Suprapubic skin (tissue), 4 donors: ENCODE results near the gene PLA2G4B. TPM values are rescaled to one million over a fixed set of nuclear protein-coding genes. Genes with fewer than 3 reads are reported as not detected.

Source experiments
- DNase-seq, 2 donors: peaks; one replicate each; pipeline ENCODE4 v3.0.0-alpha.2; 2019; ENCODE audit warnings: low spot score in 2 of 2
- H3K27ac ChIP-seq: fragments of 200-600 bp; sonication (generic); one replicate; pipeline ENCODE4 v1.5.1; 2019
- H3K27me3 ChIP-seq: fragments of 200-600 bp; sonication (generic); one replicate; pipeline ENCODE4 v1.5.1; 2019
- H3K36me3 ChIP-seq: fragments of 200-600 bp; sonication (generic); one replicate; pipeline ENCODE4 v1.5.1; 2019
- H3K4me1 ChIP-seq: fragments of 200-600 bp; sonication (generic); one replicate; pipeline ENCODE4 v1.5.1; 2019
- H3K4me3 ChIP-seq: fragments of 200-600 bp; sonication (generic); one replicate; pipeline ENCODE4 v1.5.1; 2019; ENCODE audit warnings: mild to moderate bottlenecking
- H3K9me3 ChIP-seq: fragments of 200-600 bp; sonication (generic); one replicate; pipeline ENCODE4 v1.5.1; 2019
- CTCF ChIP-seq, 2 donors: fragments of 200-600 bp in 1 of 2; fragments of 450-650 bp in 1 of 2; sonication (generic) in 1 of 2; IDR thresholded peaks; one replicate each; pipeline ENCODE4 v1.5.1; 2016 to 2019; ENCODE audit warnings: antibody characterized with exemption in 2 of 2, mild to moderate bottlenecking in 1 of 2, moderate library complexity in 1 of 2
- EP300 ChIP-seq: sonication (generic); formaldehyde crosslinking; IDR thresholded peaks from one replicate; pipeline ENCODE4 v1.6.1; 2017; ENCODE audit warnings: antibody characterized with exemption
- POLR2A ChIP-seq, 2 donors: fragments of 450-650 bp; IDR thresholded peaks; one replicate each; pipeline ENCODE4 v1.6.1; 2017; ENCODE audit warnings: antibody characterized with exemption in 2 of 2, mild to moderate bottlenecking in 2 of 2, moderate library complexity in 2 of 2
- POLR2AphosphoS5 ChIP-seq, 3 donors: sonication (generic); formaldehyde crosslinking; IDR thresholded peaks; one replicate each; pipeline ENCODE4 v1.6.1; 2017; ENCODE audit warnings: antibody characterized with exemption in 3 of 3
- WGBS: methylation state at CpG from one replicate; pipeline ENCODE4 v1.1.5; 2018; 5-methylcytosine and 5-hydroxymethylcytosine counted together
- total RNA-seq, 4 donors: library from RNA; depleted of rRNA; stranded (reverse); fragments of >200 nt; gene quantifications; one replicate each; pipeline ENCODE4 v1.1.0, GENCODE V29; 2016

The PLA2G4B gene
- total RNA-seq, 4 donors from 2014 or later = 59.7 to 195 (median 73.7) TPM

- DNase-seq = no peak
- Histone ChIP-seq H3K4me3 (no peak overlapping the region), H3K9me3 (no peaks in the 10 kb centered on the region), H3K27ac (no peak overlapping the region), H3K36me3 (no peaks in the 10 kb centered on the region), H3K27me3 (no peaks in the 10 kb centered on the region), H3K4me1 (peaks cover 3% of the 10 kb centered on the region)
- TF ChIP-seq EP300 (no peak), CTCF (IDR thresholded peaks at IDR 0.05) (no peak), POLR2AphosphoS5 (IDR thresholded peaks at IDR 0.05) (no peak), POLR2A (IDR thresholded peaks at IDR 0.05) (no peak)
- 76% methylated on average over 9 of the region's 15 CpGs for WGBS
Measured at GRCh38 chr15:41858756-41859155, 20.1 kb downstream of the PLA2G4B start.

GRCh38 chr15:41860049-41860828 is 21.6 kb downstream of the PLA2G4B start:
- H3K27ac ChIP-seq = no peak overlapping the region
- peaks cover under 1% of the 10 kb centered on the region for H3K4me1 ChIP-seq
- TF ChIP-seq POLR2AphosphoS5 (IDR thresholded peaks at IDR 0.05) = no peak
- TF ChIP-seq CTCF (IDR thresholded peaks at IDR 0.05) = no peak
- no peak for TF ChIP-seq EP300
- no peak for TF ChIP-seq POLR2A (IDR thresholded peaks at IDR 0.05)
- WGBS = 68% methylated on average over 7 of the region's 15 CpGs
- no peaks in the 10 kb centered on the region for H3K36me3 ChIP-seq
- H3K9me3 ChIP-seq = no peaks in the 10 kb centered on the region
- no peaks in the 10 kb centered on the region for H3K27me3 ChIP-seq
- no peak for DNase-seq
- no peak overlapping the region for H3K4me3 ChIP-seq

GRCh38 chr15:41861736-41862356 is 23.2 kb downstream of the PLA2G4B start:
- Histone ChIP-seq H3K9me3 (no peaks in the 10 kb centered on the region), H3K4me3 (no peak overlapping the region), H3K4me1 (no peaks in the 10 kb centered on the region), H3K27me3 (no peaks in the 10 kb centered on the region), H3K36me3 (no peaks in the 10 kb centered on the region), H3K27ac (no peak overlapping the region)
- TF ChIP-seq EP300 (no peak), CTCF (IDR thresholded peaks at IDR 0.05) (no peak), POLR2AphosphoS5 (IDR thresholded peaks at IDR 0.05) (no peak), POLR2A (IDR thresholded peaks at IDR 0.05) (no peak)
- WGBS = 91% methylated on average over 13 of the region's 18 CpGs
- DNase-seq = no peak

- DNase-seq = no peak
- no peaks in the 10 kb centered on the region for H3K9me3 ChIP-seq
- TF ChIP-seq CTCF (IDR thresholded peaks at IDR 0.05) (no peak), EP300 (no peak), POLR2A (IDR thresholded peaks at IDR 0.05) (no peak), POLR2AphosphoS5 (IDR thresholded peaks at IDR 0.05) (no peak)
- H3K27ac ChIP-seq = no peak overlapping the region
- H3K36me3 ChIP-seq = no peaks in the 10 kb centered on the region
- H3K4me3 ChIP-seq = no peak overlapping the region
- no peaks in the 10 kb centered on the region for H3K4me1 ChIP-seq
- WGBS = 85% methylated on average over 10 of the region's 19 CpGs
- no peaks in the 10 kb centered on the region for H3K27me3 ChIP-seq
Measured at GRCh38 chr15:41862515-41863116, 24.0 kb downstream of the PLA2G4B start.

- Histone ChIP-seq H3K4me1 (peaks cover 12% of the 10 kb centered on the region), H3K27ac (no peak overlapping the region), H3K36me3 (no peaks in the 10 kb centered on the region), H3K4me3 (no peak overlapping the region), H3K9me3 (no peaks in the 10 kb centered on the region), H3K27me3 (no peaks in the 10 kb centered on the region)
- TF ChIP-seq CTCF (IDR thresholded peaks at IDR 0.05) (no peak), EP300 (no peak), POLR2A (IDR thresholded peaks at IDR 0.05) (no peak), POLR2AphosphoS5 (IDR thresholded peaks at IDR 0.05) (no peak)
- DNase-seq = no peak
- WGBS = 66% methylated on average over 14 of the region's 18 CpGs
Measured at GRCh38 chr15:41865490-41866055, 26.9 kb downstream of the PLA2G4B start.
